GM18499 (cell line): ENCODE measurements around the gene SCAF1.

Experiments used
- ATAC-seq: cut with Tn5 transposase; IDR thresholded peaks from one replicate; pipeline ENCODE4 v1.9.1; 2021; ENCODE audit warnings: moderate number of reproducible peaks; ENCODE audit not compliant: insufficient read depth, unreplicated experiment

SCAF1 gene

GRCh38 chr19:49696865-49697264 is 54.9 kb downstream of the SCAF1 start:
- ATAC-seq = no peak

- no peak for ATAC-seq
Observed at GRCh38 chr19:49699364-49699763, 57.4 kb downstream of the SCAF1 start.

GRCh38 chr19:49700563-49700962 is 58.6 kb downstream of the SCAF1 start:
- ATAC-seq = no peak

GRCh38 chr19:49701271-49701786 is 59.3 kb downstream of the SCAF1 start:
- ATAC-seq = no peak

- ATAC-seq = no peak
Observed at GRCh38 chr19:49704888-49705642, 63.1 kb downstream of the SCAF1 start.

GRCh38 chr19:49705919-49706318 is 63.9 kb downstream of the SCAF1 start:
- no peak for ATAC-seq
